ENCODE results near the gene TTC8.

DNA sequence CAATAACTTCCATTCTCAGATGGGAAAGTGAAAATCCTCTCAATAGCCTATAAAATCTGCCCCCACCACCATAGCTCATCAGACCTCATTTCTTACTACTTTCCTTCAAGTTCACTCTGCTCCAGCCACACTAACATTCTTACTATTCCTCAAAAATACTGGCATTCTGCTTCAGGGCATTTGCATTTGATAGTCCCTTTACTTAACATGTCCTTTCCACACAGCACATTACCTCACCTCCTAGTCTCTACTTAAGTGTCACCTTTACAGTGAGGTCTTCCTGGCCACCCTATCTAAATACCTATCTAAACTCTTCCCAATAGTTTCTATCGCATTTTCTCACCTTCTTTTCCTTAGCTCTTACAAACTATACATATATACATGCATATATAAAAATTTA is 38.5 kb upstream of the TTC8 start:
- no peak for TF ChIP-seq TCF7L2 (IDR thresholded peaks at IDR 0.05; ENCODE audit: low read depth, low read length)
- TF ChIP-seq, protein P1, sequence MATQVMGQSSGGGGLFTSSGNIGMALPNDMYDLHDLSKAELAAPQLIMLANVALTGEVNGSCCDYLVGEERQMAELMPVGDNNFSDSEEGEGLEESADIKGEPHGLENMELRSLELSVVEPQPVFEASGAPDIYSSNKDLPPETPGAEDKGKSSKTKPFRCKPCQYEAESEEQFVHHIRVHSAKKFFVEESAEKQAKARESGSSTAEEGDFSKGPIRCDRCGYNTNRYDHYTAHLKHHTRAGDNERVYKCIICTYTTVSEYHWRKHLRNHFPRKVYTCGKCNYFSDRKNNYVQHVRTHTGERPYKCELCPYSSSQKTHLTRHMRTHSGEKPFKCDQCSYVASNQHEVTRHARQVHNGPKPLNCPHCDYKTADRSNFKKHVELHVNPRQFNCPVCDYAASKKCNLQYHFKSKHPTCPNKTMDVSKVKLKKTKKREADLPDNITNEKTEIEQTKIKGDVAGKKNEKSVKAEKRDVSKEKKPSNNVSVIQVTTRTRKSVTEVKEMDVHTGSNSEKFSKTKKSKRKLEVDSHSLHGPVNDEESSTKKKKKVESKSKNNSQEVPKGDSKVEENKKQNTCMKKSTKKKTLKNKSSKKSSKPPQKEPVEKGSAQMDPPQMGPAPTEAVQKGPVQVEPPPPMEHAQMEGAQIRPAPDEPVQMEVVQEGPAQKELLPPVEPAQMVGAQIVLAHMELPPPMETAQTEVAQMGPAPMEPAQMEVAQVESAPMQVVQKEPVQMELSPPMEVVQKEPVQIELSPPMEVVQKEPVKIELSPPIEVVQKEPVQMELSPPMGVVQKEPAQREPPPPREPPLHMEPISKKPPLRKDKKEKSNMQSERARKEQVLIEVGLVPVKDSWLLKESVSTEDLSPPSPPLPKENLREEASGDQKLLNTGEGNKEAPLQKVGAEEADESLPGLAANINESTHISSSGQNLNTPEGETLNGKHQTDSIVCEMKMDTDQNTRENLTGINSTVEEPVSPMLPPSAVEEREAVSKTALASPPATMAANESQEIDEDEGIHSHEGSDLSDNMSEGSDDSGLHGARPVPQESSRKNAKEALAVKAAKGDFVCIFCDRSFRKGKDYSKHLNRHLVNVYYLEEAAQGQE (IDR thresholded peaks at IDR 0.05; ENCODE audit: insufficient read depth in 1 of 2, low read depth in 2 of 2, low read length in 1 of 2): no peak
- no peak for TF ChIP-seq POLR2AphosphoS5 (IDR thresholded peaks at IDR 0.05; ENCODE audit: low read depth, low read length)
- TF ChIP-seq, protein P2, sequence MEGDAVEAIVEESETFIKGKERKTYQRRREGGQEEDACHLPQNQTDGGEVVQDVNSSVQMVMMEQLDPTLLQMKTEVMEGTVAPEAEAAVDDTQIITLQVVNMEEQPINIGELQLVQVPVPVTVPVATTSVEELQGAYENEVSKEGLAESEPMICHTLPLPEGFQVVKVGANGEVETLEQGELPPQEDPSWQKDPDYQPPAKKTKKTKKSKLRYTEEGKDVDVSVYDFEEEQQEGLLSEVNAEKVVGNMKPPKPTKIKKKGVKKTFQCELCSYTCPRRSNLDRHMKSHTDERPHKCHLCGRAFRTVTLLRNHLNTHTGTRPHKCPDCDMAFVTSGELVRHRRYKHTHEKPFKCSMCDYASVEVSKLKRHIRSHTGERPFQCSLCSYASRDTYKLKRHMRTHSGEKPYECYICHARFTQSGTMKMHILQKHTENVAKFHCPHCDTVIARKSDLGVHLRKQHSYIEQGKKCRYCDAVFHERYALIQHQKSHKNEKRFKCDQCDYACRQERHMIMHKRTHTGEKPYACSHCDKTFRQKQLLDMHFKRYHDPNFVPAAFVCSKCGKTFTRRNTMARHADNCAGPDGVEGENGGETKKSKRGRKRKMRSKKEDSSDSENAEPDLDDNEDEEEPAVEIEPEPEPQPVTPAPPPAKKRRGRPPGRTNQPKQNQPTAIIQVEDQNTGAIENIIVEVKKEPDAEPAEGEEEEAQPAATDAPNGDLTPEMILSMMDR (IDR thresholded peaks at IDR 0.05): no peak
